Mucosa of gallbladder (tissue), 1 donor: ENCODE data around the gene AMFR. TPM values are rescaled to one million over a fixed set of nuclear protein-coding genes. Genes with fewer than 3 reads are reported as not detected.

Source experiments
- DNase-seq: peaks from one replicate; pipeline ENCODE4 v3.0.0-alpha.2; 2020; ENCODE audit warnings: low spot score
- total RNA-seq: library from RNA; stranded (reverse); gene quantifications from one replicate; pipeline ENCODE4 v1.2.1, GENCODE V29; 2021
- donor health status: DM: no; HTN: no; CAD: no.

The AMFR gene
- total RNA-seq: 121 TPM

- DNase-seq: peak; percentile 55
Observed at GRCh38 chr16:56425439-56425832, at the start of gene AMFR. Gene AMFR, minus strand, starts transcription at chr16:56425545. Its CDS starts 218 bp downstream, at chr16:56425327.

DNA sequence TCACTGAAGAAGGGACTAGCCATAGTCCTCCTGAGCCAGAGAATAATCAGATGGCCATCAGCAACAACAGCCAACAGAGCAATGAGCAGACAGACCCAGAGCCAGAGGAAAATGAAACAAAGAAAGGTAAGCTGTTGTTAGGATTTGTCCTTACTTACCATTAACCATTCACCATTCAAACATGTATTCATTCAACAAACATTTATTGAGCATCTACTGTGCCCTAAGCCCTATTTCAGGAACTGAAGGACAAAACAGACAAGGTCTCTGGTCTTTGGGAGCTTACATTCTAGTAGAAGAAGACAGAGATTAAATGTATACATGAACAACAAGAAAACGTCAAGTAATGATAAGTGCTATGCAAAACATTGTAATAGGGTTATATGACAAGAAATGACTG, 45.3 kb upstream of the AMFR start:
- no peak for DNase-seq

- no peak for DNase-seq
Observed at GRCh38 chr16:56470232-56470631, 44.9 kb upstream of the AMFR start.

DNA sequence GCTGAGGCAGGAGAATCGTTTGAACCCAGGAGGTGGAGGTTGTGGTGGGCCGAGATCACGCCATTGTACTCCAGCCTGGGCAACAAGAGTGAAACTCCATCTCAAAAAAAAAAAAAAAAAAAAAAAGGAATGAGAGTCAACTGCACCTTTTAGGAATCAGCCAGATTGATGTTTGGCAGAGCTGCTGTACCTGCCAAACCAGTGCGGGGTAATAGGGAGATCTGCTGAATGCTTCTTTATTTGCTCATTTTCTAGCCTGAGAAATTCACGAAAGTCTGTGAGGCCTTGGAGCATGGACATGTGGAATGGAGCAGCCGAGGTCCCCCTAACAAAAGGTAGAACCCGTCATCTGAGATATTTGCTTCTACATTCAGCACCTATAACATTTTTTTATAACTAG, 44.4 kb upstream of the AMFR start:
- no peak for DNase-seq

DNA sequence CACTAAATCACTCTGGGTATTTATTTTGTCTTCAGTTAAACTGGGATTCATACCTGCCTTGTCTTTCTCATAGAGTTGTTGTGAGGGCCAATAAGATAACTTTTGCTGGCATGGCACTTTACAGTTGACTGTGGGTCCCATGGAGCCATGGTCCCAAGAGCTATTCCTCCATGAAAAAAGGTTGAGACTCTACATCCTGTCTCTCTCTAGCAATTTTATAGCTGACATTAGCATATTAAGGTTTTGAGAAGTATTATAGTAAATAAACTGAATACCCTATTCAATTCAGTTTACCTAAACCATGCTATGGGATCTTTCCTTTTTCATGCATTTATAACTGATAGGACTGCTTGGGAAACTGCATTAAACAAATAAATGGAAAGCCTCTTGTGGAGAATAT, 43.5 kb upstream of the AMFR start:
- DNase-seq: no peak

DNA sequence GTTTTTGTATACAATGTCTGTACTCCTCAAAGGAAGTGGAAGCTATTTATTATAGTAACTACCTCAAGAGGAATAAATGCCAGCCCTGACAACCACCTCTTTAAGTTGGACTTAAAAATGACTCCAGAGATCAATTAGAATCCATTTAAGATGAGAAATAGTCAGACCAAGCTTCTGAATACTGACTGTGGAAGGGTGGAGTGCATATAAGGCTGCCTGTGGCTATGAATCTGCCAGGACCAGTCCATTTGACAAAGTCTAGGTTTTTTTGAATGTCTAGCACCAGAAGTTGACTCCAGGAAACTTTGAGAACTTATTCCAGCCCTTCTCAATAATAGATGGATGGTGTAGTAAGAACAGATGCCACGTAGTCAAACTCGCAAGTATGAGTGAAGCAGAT, 41.0 kb upstream of the AMFR start:
- no peak for DNase-seq

DNA sequence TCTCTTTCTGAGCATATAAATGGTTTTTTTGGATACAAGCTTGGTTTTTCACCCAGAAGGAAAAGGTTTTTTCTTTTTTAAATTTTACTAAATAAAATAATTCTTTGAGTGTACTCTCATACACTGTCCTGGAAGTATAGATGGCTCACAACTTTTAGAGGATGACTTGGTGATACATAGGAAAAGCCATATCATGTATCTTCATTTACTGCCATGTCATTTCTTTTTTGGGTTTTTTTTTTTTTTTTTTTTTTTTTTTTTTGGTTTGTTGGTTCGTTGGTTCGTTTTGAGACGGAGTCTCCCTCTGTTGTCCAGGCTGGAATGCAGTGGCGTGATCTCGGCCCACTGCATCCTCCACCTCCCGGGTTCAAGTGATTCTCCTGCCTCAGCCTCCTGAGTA, 37.8 kb upstream of the AMFR start:
- no peak for DNase-seq

DNA sequence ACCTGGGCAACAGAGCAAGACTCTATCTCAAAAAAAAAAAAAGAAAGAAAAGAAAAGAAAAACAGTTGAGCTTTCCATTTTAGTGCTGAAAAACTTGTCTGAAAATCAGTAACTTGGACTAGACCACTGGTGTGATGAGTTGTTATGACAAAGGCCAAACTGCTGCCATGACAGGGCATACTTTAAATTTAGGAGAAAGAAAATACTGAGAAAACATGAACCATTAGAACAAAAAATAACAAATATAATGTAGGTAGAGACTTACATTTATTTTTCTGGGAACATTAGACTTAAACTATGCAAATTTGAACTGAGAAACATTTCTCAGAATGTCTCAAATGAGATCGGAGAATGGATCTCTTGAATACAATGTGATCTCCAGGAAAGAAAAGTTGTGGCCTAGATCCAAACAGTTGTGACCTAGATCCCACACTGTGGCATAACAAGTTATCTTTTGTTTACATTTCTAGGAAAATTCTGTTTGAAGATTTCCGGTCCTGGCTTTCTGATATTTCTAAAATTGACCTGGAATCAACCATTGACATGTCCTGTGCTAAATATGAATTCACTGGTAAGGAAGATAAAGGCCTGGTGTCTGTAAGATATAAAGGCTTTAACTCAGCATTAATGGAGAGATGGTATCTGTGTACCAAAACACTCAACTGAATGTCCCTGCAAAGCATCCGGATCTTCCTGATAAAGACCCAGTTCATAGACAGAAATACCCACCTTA, 36.9 kb upstream of the AMFR start:
- no peak for DNase-seq

GRCh38 chr16:56460101-56460500, 34.8 kb upstream of the AMFR start:
- DNase-seq: no peak

DNA sequence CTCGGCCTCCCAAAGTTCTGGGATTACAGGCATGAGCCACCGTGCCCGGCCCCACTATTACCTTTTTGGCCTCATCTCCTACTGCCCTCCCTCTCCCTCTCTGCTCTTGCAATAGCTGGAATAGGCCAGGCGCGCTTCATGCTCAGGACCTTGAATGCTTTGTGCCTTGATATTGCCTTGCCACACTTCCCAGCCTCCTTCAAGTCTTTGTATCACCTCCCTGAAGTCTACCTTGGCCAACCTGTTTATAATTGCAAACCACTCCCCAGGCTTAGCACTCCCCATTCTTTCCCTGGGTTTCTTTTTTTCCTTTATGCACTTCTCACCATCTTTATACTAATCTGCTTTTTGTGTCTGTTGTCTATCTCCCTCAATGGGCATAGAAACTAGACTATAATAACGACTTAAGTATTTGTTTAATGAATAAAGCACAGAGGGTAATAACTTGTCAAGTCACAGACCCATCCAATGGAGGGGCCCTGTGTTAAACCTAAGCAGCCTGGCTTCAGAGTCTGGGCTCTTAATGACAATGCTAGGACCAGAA, 32.7 kb upstream of the AMFR start:
- no peak for DNase-seq

GRCh38 chr16:56451753-56452689, 26.7 kb upstream of the AMFR start:
- DNase-seq: no peak

- peak; percentile 96 for DNase-seq
Observed at GRCh38 chr16:56450986-56451752, 25.8 kb upstream of the AMFR start, which contains the start of the genes NUDT21 and OGFOD1. Gene NUDT21, minus strand, starts transcription at chr16:56451332. Its CDS starts 130 bp downstream, at chr16:56451202. Gene OGFOD1, plus strand, starts transcription at chr16:56451554. Its CDS starts 59 bp downstream, at chr16:56451613.

GRCh38 chr16:56450275-56450985, 25.1 kb upstream of the AMFR start:
- DNase-seq: no peak

DNA sequence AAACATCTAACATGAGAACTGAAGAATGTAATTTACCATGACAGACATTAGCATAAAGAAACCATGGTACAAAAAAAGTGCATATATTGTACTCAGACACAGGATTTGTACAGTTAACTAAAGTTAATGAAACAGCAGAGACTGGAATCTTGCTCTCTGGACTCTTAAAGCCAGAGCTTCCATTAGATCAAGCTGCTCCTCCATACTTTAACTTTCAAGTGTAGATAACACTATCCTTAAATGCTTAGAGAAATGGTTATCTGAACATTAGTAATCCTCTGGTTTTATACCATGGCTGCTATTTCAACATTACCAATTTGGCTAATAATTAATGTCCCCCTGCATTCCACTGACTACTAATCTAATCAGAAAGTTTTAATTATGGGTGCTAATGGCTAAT, 22.7 kb upstream of the AMFR start:
- DNase-seq: no peak

GRCh38 chr16:56447286-56447685, 21.9 kb upstream of the AMFR start:
- DNase-seq: no peak

GRCh38 chr16:56438038-56438437, 12.7 kb upstream of the AMFR start:
- DNase-seq: no peak

DNA sequence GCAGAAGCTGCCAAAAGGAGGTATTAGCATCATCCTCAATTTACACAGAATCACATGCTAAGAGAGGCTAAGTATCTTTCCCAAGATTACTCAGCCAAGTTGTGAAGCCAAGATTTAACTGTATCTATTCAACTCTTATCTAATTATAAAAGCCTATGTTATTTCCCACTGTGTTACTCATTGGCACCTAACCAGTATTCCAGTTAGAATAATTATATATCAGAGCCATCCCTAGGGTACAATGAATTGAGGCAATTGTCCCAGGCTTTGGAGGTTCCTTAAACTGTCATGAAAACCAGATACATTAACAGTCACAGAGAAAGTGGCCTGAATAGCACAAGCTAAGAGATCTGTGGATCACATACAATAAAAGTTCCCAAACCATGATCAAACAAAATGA, 10.9 kb upstream of the AMFR start:
- no peak for DNase-seq

DNA sequence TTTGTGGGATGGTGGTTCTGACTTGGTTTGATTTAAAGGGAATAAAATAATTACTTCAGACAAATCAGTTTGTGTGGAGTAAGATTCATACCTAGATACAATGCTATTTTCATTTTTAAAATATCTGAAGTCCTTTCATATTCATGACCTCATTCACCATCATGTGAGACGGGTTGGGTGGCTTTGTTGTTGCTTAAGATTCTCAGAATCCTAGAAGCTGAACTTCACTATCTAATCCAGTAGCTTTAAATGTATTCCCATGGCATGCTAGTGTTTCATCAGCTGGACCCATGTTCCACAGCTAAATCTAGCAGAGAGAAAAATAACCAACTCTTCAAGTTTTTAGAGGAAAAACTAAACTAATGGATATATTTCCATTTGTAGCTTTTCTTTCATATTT, 2.7 kb upstream of the AMFR start:
- DNase-seq: no peak

DNA sequence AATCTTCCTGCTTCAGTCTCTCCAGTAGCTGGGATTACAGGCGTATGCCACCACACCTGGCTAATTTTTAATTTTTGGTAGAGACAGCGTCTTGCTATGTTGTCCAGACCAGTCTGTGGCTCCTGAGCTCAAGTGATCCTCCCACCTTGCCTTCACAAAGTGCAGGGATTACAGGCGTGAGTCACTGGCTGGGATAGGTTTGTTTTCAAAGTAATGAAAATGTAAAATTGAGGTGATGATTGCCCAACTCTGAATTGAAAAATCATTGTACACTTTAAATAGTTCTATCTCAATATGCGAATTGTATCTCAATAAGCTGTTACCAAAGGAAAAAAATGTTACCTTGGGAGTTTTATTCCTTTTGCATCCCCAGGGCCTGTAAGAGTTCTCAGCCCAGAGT, 1.2 kb upstream of the AMFR start:
- DNase-seq: no peak

DNA sequence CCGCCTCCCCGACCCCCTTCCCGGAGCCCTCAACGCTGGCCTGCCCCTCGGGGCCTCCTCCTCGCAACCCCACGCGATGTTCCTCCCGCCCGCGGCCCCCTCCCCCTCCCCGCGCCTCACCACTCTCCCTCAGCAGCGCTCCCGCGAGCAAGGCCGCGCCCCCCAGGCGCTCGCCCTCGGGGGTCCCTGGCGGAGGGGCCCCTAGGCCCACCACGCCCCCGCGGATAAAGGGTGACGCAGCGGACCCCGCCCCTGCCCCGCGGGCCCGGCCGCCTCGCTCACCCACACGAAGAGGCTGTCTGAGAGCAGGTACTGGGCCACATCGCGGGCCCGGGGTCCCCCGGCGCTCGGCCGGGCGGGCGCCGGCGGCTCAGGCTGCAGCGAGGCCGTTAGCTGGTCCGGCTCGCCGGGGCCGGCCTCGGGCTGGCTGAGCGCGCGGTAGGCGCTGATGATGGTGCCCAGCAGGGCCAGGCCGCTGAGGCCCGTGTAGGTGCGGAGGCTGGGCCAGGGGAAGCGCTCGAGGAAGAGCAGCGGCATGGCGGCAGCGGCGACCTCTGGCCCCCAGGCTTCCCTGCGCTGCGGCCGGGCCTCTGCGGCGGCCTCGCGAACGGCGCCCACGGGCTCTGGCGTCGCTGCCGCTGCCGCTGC, 430 bp downstream of the AMFR start:
- no peak for DNase-seq

GRCh38 chr16:56424404-56424764, 961 bp downstream of the AMFR start:
- no peak for DNase-seq
